NCI-H2107 treated with DMSO at 0.1 percent for 48 hours (cell line): Measurements from ENCODE around the gene STAT6.
A peak's percentile ranks its signal among the peaks of the same experiment; 100 is the strongest.
"Not testable (repeated sequence)": the region's sequence is repeated elsewhere in the genome, so short reads cannot be mapped to it uniquely, and the experiment has no call there.

ENCODE experiments used
- DNase-seq: peaks from one replicate; lab custom pipeline; 2025; ENCODE audit not compliant: unreplicated experiment; lab: John Stamatoyannopoulos, UW

STAT6 gene

DNA sequence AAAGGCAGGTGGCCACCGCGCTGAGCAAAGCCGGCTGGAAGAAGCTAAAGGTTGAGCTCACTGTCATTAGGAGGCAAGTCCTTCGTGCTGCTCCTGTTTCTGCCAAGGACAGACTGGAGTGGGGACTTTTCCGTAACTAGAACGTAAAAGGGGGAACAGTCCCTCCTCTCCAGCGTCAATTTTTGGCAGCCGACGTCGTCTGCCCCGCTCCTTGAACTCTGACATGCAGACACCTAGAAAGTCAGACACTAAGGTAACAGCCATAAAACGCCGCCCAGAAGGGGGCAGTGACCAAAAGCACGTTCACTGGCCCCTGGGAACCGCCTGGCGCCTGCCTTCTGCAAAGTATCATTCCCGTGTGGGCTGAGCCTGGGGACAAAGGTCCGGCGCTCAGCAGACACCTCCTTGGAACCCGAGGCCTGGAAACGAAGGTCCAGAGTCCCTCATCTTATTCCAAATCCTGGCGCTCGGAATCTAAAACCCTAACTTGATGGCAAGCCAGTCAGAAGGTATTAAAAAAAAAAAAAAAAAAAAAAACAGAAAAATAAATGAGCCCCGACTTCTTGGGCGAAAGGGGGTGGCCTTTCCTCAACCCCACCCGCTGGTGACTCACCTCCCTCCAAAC lies 16.1 kb upstream of the STAT6 start:
- peak; percentile 40 for DNase-seq

GRCh38 chr12:57126561-57126960 lies 15.4 kb upstream of the STAT6 start:
- no peak for DNase-seq

GRCh38 chr12:57126061-57126460 lies 14.9 kb upstream of the STAT6 start:
- no peak for DNase-seq

DNA sequence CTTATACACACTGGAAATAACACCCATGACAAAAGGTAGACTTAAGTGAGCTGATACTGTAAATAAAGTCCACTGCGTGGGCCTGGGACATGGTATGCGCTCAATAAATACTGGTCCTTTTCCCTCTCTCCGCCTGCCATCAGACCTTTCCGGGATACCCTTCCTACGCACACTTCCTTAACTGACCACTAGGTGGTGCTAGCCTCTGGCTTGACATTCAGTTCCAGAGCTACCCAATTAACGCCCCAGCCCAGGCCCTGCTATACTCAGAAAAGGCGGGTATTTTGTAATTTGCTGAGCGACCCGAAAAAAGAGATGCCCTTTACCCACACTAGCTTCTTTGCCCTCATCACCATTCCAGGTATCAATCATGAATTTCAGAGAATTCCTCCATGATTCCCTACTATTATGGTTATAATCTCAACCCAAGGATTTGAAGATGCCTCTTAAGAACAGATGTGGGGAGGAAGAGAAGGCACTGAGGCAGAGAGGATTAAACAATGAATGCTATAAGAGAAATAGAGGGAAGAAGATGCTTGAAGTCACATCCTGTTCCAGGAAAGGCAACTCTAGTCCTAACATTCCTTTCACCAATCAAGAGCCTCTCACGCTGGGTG lies 13.2 kb upstream of the STAT6 start:
- DNase-seq, result peak; percentile 87

DNA sequence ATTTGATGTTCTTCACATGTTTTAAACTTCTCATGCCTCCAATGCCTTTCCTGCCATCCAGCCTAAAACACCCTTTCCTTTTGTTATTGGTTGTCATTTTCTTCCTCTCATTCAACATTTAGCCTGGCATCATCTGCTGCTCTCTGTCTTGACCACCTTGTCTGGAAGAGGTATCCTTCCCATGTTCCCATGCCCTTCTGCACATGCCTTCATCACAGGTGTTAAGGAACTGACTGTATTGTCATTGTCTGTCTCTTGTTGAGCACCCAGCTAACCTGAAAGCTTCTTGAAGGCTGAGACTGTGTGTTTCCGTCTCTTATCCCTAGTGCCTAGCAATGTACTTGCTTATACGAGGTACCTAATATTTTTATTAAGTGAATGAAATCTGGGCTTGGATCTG lies 12.7 kb upstream of the STAT6 start:
- no peak for DNase-seq

DNA sequence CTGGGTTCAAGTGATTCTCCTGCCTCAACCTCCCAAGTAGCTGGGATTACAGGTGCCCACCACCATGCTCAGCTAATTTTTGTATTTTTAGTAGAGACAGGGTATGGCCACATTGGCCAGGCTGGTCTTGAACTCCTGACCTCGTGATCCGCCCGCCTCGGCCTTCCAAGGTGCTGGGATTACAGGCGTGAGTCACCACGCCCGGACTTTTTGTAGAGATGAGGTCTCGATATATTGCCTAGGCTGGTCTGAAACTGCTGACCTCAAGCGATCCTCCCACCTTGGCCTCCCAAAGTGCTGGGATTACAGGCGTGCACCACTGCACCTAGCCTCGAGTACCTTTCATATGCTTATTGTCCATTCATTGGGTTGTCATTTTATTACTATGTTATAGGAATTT lies 9.6 kb upstream of the STAT6 start:
- not testable (repeated sequence) for DNase-seq

- DNase-seq, result no peak
Measured at GRCh38 chr12:57119294-57120085, 8.3 kb upstream of the STAT6 start.

DNA sequence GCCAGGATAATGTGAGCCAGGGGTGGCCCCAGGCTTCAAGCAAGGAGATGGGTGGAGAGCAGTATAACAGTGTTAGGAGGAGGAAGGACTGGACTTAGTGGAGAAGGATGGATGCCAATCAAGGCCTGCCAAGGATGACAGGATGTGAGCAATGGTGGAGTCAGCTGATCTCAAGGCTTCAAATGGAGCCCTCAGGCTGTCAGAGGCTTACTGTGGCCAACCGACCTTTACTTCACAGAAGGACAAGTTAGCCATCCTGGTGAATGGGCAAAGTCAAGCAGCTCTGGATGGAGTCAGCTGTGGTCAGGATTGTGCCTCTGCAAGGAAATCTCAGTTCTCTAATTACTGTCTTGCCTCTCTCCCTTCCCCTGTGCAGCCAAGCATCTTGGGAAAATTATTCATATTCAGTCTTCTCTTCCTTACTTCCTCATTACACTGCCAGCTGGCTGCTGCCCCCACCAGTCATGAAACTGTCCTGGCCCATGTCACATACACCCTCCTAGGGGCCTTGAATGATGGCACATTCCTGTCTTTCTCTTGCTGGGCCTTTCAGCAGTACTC lies 7.6 kb upstream of the STAT6 start:
- no peak for DNase-seq

GRCh38 chr12:57116580-57117281 lies 5.6 kb upstream of the STAT6 start:
- no peak for DNase-seq

DNA sequence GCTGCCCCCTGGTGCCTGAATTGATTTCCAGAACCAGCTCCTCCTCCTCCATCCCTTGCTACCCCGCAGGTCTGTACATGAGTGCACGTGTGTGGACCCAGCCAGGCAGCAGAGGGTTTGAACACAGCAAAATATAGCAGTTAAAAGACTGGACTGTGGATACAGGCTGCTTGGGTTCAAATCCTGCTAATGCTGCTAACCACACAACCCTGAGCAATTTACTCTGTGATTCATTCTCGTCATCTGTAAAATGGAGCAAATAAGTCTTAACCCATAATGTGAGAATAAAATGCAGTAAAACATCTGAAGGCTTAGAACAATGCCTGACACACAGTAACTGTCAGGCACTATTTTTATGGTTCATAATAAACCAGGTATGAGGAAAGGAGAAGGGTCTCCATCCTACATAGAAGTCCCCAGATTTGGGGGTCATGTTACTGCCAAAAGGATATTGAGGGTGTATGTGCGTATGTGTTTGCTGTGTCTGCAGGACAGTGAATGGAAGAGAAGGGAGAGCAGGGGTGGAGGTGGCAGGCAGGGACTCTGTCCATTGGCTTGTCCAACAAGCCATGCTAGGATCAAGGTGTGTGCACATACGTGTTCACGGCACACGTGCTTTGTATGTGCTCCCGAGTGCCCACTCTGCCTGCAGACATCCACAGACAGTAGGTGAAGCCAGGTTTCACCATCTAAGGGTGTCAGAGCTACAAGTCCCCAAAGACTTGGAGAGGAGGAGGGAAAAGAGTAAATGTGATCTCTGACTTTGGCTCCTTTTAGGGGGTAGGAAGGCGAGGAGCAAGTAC lies 1.5 kb upstream of the STAT6 start:
- DNase-seq, result no peak

DNA sequence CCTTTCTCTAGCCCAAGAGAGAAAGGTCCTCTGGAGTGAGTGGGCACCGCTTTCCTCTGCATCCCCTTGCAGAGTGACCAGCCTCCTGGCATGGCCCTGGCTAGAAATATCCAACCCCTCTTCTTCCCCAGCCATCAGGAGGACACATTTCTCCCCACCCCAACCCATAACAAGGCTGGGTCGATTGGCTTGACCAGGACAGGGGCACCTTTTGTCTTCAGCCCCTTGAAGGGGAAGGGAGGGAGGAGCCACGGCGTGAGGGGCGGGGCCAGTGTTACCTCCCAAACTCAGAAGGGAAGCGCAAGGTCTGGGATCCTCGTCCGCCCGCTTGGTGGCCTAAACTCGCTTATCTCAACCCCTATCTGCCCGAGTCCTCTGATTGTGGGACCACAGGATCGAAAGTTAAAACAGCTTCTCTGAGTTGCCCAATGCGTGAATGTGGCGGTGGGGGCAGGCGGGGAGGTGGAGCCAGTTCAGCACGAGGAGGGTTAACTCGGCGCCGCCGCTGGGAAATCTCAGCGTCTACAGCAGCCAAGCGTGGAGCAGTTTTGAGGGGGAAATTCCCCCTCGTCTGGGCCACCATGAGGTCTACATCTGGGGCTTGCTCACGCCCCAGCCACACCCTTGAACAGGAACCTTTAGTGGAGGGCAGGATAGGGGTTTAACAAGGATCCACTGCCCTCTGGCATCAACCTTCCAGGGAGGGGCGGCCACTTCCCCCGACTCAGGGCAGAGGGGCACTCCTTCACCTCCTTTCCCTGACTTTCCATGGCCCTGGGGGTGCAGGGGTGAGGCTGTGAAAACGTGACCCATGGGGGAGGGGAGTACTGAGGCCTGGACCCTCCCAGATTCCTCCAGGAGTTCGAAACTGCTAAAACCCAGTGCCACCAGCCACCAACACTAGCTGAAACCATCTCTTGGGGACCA lies 795 bp downstream of the STAT6 start:
- DNase-seq, result no peak

- no peak for DNase-seq
Measured at GRCh38 chr12:57109207-57110103, 1.7 kb downstream of the STAT6 start.

DNA sequence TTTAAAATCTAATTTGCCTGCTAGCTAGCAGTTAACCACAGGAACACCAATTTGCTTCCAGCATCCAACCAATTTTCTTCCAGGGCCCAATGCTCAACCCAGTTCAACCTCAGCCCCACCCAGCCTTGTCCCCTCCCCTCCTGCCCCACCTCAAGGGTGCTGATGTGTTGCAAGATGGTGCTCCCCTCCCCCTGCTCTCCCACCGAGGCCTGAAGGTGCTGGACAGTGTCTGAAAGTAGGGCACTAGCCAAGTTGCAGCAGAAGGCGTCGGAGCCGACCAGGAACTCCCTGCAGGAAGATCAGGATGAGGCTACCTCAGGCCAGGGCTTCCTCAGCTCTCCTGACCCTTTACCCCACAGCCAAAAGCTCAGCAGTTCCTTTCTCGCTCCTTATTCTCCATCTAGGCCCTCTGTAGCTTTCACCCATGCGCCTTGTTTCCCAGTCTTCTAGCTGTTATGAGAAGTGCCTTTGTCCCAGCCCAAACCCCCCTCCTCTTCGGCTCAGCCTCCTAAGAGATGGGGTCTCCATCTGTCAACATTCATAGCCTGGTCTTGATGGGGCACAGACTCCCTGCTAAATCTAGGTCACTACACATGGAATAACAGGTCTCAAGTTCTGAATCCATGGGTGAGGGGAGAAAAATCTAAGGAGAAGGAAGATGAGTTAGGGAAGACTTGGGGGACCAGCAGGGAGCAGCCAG lies 3.6 kb downstream of the STAT6 start:
- no peak for DNase-seq

- DNase-seq, result no peak
Measured at GRCh38 chr12:57106021-57106708, 5.0 kb downstream of the STAT6 start.

DNA sequence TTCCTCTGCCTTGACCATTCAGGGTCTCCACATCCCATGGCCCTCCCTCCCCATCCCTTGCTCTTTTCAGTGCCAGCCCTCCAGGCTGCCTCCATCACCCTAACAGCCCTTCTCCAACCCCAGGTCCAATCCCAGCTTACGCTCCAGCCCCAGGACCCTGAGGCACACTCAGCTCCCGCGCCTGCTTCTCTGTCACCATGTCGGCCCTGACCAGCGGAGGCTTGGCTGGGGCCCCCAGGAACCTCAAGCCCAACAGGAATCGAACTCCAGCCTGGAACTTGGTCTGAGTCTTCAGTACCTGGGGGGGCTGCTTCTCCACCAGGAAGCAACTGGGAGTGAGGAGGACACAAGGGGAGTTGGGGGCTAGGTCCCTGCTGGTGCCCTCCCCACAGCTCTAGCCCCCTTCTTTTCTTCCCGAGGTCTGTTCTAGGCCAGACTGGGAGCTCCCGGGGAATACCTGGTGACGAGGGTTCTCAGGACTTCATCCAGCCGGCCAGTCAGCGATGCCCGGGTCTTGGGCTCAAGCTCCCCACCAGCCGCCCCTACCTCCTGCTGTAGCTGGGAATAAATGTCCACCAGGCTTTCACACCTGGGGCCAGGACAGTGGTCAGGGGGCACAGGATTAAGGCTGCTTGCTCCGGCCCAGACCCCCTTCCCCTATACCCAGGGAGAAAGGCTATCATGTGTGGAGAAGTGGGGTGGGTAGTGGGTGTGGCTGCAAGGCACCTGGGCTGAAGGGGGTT lies 6.0 kb downstream of the STAT6 start:
- no peak for DNase-seq

DNA sequence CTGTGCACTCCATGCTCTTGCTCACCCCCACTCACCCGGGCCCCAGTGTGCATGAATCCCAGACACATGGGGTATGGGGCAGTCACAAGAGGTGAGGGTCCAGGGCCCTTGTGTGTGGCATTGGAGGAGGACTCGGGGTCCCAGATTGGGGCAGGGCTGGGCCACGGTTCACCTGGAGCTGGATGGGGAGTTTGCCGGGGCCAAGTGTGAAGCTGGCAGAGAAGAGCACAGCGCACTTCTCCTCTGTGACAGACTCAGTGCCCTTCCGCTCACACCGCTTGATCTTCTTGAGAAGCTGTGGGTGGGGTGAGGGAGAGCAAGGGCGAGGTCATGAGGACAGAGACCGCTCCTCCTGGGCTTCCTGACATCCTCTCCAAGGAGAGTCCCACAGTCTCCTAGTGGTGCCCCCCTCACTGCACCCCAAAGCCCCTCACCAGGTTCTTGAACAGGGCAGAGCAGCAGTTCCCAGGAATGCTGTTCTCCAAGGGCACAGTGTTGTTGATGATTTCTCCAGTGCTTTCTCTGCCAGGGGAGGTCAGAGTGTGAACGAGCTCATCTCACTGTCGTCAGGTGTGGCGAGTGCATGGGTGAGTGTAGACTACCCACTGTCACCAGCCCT lies 6.8 kb downstream of the STAT6 start:
- DNase-seq, result no peak
